Retinal pigment epithelial cell (primary cell): ENCODE data around the gene TICRR.
A peak's percentile ranks its signal among the peaks of the same experiment; 100 is the strongest.
"Not testable (repeated sequence)": the region's sequence is repeated elsewhere in the genome, so short reads cannot be mapped to it uniquely, and the experiment has no call there.

ENCODE experiments used
- DNase-seq: peaks from one replicate; pipeline ENCODE4 v3.0.0-alpha.2; 2010; ENCODE audit warnings: low read depth
- H3K4me3 ChIP-seq: 2 replicates; pipeline ENCODE4 v1.5.1; 2011; ENCODE audit warnings: mild to moderate bottlenecking, low read length, control low read depth, moderate library complexity
- TF ChIP-seq, protein P1 (sequence below): conservative IDR thresholded peaks from 2 replicates; pipeline ENCODE4 v1.5.1; 2011; ENCODE audit warnings: low read depth, low read length, control low read depth, inconsistent platforms

The TICRR gene

DNA sequence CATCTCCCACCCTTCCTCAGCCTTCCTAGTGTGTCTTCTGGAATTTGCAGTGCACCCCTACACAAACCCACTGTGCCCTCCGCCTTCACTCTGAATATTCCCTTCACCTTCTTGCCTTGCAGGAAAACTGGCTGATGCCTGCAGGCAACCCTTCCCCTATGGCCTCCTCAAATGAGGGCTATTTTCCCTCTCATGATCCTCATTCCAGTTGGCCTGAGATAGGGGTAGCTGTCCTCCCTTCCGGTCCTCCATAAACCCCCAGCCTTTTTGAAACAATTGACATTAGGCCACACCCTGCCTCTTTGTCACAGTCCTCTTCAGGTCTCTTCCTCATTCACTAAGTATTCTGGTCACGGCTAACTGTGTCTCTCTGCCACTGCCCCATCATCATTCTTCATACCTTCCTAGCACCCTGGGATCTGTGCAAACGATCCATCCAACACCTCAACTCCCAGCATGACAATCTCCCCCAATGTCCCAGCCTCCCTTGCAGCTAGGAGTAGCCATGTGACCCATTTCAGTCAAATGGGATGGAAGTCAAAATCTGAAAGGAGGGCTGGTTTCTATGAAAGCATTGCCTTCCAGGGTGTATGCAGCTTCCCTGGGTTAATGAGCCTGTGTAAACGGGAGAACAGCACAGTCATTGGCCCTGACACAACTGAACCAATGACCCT lies 8.5 kb upstream of the TICRR start:
- no peak for DNase-seq
- TF ChIP-seq, protein P1, sequence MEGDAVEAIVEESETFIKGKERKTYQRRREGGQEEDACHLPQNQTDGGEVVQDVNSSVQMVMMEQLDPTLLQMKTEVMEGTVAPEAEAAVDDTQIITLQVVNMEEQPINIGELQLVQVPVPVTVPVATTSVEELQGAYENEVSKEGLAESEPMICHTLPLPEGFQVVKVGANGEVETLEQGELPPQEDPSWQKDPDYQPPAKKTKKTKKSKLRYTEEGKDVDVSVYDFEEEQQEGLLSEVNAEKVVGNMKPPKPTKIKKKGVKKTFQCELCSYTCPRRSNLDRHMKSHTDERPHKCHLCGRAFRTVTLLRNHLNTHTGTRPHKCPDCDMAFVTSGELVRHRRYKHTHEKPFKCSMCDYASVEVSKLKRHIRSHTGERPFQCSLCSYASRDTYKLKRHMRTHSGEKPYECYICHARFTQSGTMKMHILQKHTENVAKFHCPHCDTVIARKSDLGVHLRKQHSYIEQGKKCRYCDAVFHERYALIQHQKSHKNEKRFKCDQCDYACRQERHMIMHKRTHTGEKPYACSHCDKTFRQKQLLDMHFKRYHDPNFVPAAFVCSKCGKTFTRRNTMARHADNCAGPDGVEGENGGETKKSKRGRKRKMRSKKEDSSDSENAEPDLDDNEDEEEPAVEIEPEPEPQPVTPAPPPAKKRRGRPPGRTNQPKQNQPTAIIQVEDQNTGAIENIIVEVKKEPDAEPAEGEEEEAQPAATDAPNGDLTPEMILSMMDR, result no peak
- no peak overlapping the region for H3K4me3 ChIP-seq

DNA sequence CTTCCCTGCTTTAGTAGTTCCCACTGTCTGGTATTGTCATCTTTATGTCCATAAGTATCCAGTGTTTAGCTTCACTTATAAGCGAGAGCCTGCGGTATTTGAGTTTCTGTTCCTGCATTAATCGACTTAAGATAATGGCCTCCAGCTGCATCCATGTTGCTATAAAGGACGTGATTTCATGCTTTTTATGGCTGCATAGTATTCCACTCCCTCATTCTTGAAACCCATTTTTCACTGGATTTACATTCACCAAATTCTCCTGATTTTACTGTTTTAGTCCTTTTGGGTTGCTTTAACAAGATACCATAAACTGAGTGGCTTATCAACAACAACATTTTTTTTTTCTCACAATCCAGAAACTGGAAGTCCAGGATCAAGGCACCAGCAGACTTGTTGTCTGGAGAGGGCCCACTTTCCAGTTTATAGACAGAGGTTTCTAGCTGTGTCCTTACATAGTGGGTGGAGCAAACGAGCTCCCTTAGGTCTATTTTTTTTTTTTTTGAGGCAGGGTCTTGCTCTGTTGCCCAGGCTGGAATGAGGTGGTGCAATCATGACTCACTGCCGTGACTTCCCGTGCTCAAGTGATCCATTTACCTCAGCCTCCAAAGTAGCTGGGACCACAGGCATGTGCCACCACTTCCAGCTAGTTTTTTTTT lies 6.1 kb upstream of the TICRR start:
- no peak overlapping the region for H3K4me3 ChIP-seq
- TF ChIP-seq, protein P1, result no peak
- no peak for DNase-seq

GRCh38 chr15:89575656-89576416 lies 567 bp downstream of the TICRR start:
- no peak for DNase-seq
- TF ChIP-seq, protein P1, result no peak
- peak overlapping the region; percentile 82 for H3K4me3 ChIP-seq

DNA sequence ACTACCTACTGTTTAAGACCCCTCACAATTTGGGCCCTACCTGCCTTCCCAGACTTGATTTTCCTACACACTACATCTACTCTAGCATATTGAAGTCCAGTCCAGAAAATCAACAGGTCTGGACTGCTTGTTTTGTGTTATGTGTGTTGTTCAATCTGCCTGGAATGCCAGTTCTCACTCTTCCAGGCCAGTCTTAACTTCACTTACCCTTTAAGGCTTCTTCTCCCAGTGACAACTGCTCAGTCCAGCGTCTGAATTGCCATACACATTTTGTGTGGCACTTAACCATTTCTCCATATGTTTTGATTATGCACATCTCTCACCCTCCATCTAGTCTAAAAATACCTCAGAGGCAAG lies 1.1 kb downstream of the TICRR start:
- TF ChIP-seq, protein P1, result no peak
- no peak for DNase-seq
- peak overlapping the region; percentile 82 for H3K4me3 ChIP-seq

DNA sequence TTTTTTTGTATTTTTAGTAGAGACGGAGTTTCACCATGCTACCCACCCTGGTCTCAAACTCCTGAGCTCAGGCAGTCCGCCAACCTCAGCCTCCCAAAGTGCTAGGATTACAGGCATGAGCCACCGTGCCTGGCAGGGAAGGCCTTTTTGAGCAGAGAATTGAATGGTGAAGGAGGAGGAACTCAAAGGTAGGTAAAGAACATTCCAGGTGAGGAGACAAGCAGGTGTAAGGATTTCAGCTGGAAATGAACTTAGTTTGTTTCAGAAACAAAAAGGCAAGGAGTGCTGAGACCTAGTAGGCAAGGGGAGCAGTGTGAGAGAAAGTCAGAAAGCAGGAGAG lies 2.5 kb downstream of the TICRR start:
- TF ChIP-seq, protein P1, result no peak
- H3K4me3 ChIP-seq, result peak overlapping the region; percentile 38
- DNase-seq, result no peak

DNA sequence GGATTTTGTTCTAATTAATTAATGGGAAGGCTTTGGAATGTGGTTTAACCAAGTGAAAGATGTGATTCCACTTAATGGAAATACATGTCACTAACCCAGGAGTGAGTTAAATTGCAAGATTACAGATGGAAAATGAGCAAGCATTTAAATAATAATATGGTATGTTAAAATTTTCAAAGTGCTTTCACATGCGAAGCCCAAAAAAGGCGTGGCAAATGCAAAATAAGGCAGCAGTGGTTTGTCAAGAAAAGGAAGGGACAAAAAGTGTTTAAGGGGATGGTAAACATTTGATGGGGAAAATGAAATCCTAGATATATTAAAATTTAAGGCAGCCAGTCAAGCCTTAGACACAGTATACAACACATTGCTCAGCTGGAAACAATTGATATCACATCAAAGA lies 2.9 kb downstream of the TICRR start:
- TF ChIP-seq, protein P1, result no peak
- DNase-seq, result no peak
- H3K4me3 ChIP-seq, result peak overlapping the region; percentile 38

- not testable (repeated sequence) for DNase-seq, H3K4me3 ChIP-seq
These were observed 5.5 kb downstream of the TICRR start for GRCh38 chr15:89580747-89581146.
